NCI-H1417 (cell line): ENCODE results near the gene ITGA1.
"Not testable (repeated sequence)": the region's sequence is repeated elsewhere in the genome, so short reads cannot be mapped to it uniquely, and the experiment has no call there.

Experiments used
- DNase-seq, 3 experiments: peaks; one replicate each; lab custom pipeline; 2025; lab: John Stamatoyannopoulos, UW

The ITGA1 gene

GRCh38 chr5:52956915-52957747 lies 169.4 kb downstream of the ITGA1 start:
- DNase-seq: no peak

DNA sequence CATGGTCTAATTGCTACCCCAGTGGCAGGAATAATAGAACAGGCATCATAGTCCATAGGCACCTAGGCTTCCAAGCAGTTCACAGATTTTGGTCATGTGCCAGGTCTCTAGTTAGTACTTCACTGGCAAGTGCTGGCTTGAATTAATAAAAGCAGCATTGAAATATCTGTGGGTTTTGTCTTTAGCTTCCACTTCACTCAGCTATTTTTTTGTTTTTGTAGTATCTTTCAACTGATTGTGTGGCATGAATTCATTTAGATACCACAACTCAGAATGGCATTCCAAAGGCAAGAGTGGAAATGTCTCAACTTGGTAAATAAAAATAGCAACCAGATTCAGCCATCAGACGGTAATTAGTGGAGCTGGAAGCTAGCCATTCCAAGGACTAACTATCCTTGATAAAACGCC lies 173.6 kb downstream of the ITGA1 start:
- peak in 1 of 3 experiments; percentile 7 for DNase-seq

DNA sequence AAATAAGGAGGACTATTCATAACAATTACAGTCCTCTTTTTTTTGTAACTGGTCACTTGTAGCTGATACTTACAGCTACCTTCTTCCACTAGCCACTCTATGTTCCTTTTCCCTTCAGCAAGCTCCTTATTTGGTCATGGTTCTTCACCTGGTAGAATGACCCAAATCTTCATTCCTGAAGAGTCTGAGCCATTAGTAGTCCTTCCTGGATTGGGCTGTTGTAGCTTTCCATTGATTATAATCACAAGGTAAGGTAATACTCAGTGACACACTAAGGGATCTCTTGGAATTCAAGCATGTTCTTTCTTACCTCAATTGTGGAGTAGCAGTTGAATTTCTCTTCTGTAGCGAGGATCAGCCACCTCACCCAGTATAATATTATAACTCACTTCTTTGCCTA lies 175.9 kb downstream of the ITGA1 start:
- no peak for DNase-seq

DNA sequence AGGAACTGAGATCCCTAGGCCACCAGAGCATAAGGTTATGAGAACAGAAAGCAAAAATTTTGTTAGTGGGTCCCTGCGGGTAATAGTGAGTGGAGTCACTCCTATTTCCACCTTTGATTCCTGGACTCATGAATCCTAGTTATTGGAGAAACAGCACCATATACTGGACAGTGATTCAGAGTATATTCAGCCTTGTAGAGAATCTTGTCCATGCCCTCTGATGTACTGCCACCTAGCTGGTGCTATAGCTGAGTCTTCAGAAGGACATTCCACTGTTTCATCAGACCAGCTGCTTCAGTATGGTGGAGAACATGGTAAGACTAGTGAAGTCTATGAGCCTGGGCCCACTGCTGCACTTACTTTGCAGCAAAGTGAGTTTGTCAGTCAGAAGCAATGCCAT lies 176.4 kb downstream of the ITGA1 start:
- DNase-seq: no peak

DNA sequence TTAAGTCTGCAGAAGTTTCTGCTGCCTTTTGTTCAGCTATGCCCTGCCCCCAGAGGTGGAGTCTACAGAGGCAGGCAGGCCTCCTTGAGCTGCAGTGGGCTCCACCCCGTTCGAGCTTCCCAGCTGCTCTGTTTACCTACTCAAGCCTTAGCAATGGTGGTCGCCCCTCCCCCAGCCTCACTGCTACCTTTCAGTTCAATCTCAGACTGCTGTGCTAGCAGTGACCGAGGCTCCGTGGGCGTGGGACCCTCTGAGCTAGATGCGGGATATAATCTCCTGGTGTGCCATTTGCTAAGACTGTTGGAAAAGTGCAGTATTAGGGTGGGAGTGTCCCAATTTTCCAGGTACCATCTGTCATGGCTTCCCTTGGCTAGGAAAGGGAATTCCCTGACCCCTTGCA lies 188.4 kb downstream of the ITGA1 start:
- not testable (repeated sequence) for DNase-seq

GRCh38 chr5:52977264-52977897 lies 189.7 kb downstream of the ITGA1 start:
- no peak for DNase-seq

DNA sequence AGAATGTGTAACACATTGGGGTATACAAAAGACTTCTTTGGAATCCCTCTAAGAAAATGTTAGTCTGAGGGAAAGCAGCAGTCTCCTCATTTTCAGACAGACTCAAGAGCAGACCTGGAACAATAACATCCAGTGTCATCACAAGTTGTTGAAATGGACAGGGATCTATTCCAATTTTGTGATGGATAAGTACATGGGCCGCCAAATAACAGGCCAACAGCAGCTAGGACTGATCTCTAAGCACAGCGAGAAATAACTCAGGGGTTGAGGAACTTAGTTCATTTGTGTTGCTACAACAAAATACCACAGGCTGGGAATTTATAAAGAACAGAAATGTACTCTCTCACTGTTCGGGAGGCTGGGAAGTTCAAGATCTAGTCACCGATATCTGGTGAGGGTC lies 193.8 kb downstream of the ITGA1 start:
- DNase-seq: no peak

DNA sequence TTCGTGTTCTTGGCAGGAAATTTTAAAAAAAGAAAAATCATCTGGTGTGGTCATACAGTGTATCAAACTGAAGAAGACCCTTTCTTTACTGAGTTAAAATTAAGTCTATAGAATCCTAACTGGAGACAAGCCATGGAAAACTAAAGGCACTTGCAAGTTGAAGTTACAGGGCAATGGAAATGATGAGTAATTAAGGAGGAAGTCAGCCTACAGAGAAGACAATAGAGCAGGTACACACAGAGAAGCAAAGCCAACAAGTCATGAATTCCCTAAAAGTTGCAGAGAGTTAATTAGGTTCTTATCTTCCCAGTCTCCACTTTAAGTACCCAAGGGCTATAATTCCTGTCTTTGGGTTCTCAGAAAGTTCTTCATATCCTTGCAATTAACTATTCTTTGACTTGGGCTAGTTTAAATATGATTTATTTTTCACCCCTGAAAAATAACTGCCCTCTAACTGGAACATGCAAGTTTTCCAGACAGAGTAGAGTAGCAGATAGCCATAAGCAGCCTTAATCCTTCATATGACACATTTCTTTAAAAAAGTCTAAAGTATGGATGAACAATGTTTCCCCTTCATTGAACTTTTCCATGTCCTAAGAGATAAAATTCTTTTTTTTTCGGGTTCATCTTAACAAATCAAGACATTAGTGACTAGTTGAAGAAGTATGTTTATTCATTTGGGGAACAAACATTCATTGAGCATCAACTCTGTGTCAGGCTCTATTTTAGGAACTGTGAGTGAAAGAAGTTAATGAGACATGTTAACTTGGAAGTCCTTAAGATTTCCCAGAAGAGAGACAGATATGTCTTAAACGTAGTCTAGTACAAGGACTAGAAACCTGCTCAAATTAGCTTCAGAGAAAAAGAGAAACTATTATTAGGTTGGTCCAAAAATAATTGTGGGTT lies 196.3 kb downstream of the ITGA1 start:
- no peak for DNase-seq

GRCh38 chr5:52985306-52985705 lies 197.6 kb downstream of the ITGA1 start:
- no peak for DNase-seq

DNA sequence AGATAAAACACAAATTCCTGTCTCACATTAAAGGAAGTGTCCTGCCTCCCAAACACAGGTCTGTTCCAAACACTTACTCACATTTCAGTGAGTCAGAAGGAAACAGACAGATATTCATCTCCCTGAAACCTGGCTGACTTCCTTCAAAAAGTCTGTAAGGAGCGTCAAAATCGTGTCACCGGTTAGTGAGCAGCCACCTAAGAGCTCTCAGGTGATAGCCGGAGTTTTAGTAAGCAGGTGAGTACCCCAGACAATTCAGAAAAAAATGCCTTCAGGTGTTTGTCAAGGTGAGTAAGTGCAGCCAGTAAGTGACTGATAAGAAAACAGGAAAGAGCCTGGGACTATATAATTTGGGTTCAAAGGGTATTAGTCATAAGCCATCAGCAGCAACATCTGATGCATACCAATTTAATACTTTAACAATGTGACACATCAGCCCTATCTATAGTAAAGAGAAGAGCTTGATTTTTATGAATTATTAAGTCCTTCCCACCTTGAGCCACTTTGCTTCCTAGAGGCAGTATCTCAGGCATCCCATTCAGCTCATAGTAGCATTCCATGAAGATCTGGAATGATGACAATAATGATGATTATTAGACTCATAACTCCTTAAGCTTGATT lies 200.1 kb downstream of the ITGA1 start:
- no peak for DNase-seq

DNA sequence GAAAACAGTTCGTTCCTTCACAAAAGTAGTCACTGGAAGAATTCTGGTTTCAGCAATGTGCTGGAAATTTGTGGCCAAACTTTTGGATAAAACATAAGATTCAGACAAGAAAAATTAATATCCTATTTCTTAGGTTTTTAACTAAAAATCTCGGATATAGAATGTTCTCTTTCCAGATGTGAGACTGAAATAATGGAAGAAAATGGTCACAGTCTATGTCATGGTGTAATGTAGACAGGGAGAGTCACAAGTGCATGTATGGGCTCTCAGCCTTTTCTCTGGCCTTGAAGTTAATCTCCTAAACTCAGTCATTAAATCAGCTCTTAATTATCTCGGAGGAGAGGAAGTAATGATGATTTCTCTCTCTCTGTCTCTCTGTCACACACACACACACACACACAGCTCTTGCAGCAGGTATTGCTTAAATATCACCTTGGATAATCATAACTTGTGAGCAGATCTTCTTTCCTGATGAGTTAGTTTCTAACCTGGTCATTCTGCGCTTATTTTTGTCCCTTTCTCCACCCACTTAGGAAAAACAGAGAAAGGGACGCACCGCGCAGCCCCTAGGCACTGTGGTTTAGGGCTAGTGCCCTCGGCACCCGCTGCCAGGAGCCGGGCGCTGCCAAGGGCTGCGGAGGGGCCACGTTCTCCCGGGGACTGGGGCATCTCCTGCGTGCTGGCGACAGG lies 200.8 kb downstream of the ITGA1 start:
- DNase-seq: peak in 2 of 3 experiments; percentile 24 to 45

DNA sequence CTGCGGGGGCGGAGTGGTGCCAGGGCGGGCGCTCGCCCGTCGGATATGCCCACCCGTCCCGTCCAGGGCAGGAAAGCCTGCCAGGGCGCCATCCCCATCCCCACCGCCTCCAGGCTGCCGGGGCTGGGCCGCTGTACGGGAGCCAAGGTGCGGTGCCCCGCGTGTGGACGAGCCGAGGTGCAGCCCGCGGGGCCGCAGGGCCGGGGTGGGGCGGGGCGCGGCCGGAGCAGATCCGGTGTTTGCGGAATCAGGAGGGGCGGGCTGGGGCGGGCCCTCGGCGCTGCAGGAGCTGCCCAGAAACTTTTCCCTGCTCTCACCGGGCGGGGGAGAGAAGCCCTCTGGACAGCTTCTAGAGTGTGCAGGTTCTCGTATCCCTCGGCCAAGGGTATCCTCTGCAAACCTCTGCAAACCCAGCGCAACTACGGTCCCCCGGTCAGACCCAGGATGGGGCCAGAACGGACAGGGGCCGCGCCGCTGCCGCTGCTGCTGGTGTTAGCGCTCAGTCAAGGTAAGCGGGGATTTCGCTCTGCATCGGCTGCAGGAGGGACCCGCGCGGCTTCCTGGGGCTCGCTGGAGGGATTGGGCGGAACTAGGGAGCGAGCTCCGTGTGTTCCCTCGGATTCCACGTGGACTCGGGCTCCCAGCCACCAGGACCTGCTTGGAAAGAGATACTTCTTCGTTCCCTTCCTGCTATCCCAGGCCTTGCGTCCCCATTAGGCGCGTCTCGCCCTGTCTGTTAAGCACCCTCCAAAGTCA lies 201.5 kb downstream of the ITGA1 start, which contains the start of gene ITGA2:
ITGA2 (plus strand) TSS at position 328 of the 756 bp plus-strand sequence; CDS start at position 445, 117 bp downstream.
- peak in 2 of 3 experiments; percentile 55 to 56 for DNase-seq

DNA sequence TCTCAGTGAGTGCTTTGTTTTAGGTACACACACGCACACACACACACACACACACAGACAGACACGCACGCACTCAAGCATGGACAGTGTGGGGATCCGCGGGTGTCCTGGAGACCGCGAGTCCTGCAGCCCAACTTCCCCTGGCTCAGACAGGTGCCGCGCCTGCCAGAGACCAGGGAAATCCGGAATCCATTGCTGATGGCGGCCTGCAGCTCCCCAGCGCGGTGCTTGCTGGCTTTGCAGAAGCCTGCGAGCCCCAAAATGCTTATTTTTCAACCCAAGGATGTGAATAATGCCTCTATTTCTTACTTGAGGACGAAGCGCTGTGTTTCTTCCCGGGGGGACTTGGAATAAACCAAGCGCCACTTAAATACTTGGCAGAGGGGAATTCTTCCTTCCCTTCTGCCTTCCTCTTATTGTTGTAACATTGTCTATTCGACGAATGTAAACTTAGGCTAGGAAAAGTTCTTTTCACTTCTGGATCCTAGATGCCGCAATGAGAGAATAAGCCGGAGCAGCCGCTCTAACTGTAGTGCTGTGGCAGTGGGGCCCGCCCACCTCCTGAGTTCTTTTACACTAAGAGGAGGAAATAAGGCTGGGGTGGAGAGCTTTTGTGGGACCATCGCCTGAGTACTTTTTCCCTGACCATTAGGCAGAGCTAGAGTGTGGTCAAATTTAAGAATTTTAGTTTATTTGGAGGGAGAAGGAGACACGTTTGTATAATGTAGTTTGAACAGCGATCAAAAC lies 202.2 kb downstream of the ITGA1 start:
- DNase-seq: peak in 2 of 3 experiments; percentile 36 to 56

GRCh38 chr5:52990528-52990925 lies 202.8 kb downstream of the ITGA1 start:
- DNase-seq: no peak

- DNase-seq: no peak
Observed at GRCh38 chr5:52993367-52993766, 205.7 kb downstream of the ITGA1 start.

- no peak for DNase-seq
Observed at GRCh38 chr5:52994266-52994665, 206.6 kb downstream of the ITGA1 start.

DNA sequence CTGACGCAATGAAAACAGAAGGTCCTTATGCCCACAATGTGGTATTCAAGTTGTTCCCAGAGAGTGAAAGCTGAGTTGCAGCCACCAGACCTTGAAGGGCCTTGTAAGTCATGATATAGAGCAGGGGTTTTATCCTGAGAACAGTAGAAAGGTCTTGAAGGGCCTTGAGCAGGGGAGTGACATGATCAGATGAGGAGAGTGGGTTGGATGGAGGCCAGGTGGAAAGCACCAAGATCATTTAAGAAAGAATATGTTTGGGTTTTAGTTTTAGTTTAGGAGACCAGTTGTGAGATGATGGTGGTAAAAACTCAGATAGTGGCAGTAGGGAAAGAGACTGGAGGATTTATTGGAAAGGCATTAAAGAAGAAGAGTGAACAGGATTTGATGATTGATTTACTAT lies 207.4 kb downstream of the ITGA1 start:
- no peak for DNase-seq

DNA sequence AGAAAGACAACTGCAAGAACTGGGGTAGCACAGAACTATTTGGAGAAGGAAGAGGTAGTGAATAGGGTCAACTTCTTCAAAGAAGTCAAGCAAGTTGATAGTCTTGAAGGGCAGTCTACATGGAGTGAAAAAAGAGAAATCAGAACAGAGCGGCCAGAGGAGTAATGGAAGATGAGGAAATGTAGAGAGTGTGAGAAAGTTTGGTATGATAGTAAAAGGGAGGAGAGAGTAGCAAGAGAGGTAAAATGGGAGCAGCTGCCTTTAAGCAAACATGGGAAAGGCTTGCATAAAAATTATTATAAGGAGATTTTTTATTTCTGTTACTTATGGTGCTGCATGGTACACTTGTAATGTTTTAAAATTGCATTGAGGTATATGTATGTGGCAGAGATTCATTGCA lies 208.2 kb downstream of the ITGA1 start:
- no peak for DNase-seq

DNA sequence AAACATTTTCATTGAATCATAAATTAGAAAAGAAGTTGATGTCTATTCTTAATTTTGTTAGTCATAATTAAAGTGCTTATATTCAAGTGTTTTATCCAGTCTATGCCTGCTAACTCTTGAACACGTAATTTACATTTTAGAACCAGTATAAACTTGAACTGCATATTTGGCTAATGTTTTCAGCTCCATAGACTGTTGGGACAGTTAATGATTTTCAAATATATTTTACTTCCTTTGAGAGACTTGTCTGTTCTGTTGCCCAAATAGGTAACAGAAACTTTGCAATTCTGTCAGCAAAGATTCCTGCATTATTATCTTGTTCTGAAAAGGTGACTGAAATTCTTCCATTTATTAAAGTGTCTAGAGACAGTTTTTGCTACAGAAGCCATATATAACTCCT lies 209.3 kb downstream of the ITGA1 start:
- no peak for DNase-seq

GRCh38 chr5:52997424-52997823 lies 209.7 kb downstream of the ITGA1 start:
- peak in 1 of 3 experiments; percentile 24 for DNase-seq
